Activated naive CD8-positive, alpha-beta T cell treated with anti-CD3 and anti-CD28 coated beads for 36 hours (primary cell): ENCODE measurements around the gene KLHL17. TPM values are rescaled to one million over a fixed set of nuclear protein-coding genes. Genes with fewer than 3 reads are reported as not detected.
"Not testable (repeated sequence)": the region's sequence is repeated elsewhere in the genome, so short reads cannot be mapped to it uniquely, and the experiment has no call there.

Experiments
- DNase-seq: peaks from one replicate; pipeline ENCODE4 v3.0.0; 2021
- H3K27ac Mint-ChIP-seq: one replicate; pipeline ENCODE4 v1.8.0; 2022; ENCODE audit warnings: mild to moderate bottlenecking, moderate library complexity, mixed read lengths
- H3K27me3 Mint-ChIP-seq: one replicate; pipeline ENCODE4 v1.8.0; 2022; ENCODE audit warnings: mild to moderate bottlenecking, mixed read lengths
- H3K36me3 Mint-ChIP-seq: one replicate; pipeline ENCODE4 v1.8.0; 2021; ENCODE audit warnings: mild to moderate bottlenecking, mixed read lengths
- H3K4me1 Mint-ChIP-seq: one replicate; pipeline ENCODE4 v1.8.0; 2021; ENCODE audit warnings: mixed read lengths
- H3K4me3 Mint-ChIP-seq: one replicate; pipeline ENCODE4 v1.8.0; 2022; ENCODE audit warnings: mild to moderate bottlenecking, moderate library complexity, mixed read lengths
- H3K9me3 Mint-ChIP-seq: one replicate; pipeline ENCODE4 v1.8.0; 2022; ENCODE audit warnings: mixed read lengths
- total RNA-seq, 2 experiments: library from RNA; stranded (reverse); gene quantifications; one replicate each; pipeline ENCODE4 v1.2.3, GENCODE V29; 2021

KLHL17 gene
- total RNA-seq, 2 experiments from 2014 or later: 19.5 to 22.5 TPM

DNA sequence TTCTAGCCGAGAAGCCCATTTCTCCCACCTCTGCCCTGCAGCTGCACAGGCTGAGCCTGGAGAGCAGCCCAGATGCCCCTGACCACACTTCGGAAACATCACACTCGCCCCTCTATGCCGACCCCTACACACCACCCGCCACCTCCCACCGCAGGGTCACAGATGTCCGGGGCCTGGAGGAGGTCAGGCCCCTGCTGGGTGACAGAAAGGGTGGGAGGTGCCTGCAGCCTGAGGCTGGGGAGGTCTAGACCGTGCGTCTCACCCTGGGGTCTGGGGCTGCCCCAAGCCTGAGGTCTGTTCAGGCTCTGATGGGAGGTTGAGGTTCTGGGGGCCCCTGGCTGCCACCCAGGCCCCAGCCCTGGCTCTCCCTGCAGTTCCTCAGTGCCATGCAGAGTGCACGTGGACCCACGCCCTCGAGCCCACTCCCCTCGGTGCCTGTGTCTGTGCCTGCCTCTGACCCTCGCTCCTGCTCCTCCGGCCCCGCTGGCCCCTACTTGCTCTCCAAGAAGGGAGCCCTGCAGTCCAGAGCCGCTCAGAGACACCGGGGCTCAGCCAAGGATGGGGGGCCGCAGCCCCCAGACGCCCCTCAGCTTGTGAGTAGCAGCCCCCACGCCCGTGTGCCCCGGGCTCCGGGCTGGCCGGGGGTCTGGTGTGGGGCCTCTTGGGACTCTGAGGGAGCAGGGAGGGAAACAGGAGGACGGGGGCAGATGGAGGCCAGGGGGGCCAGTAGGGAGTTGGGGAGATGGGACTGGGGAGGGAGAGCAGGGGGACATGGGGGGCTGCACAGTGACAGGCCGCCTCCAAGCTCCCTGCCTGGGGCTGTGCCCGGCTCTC lies 13.3 kb downstream of the KLHL17 start:
- Mint-ChIP-seq H3K36me3 (no peaks in the 10 kb centered on the region), H3K4me1 (no peaks in the 10 kb centered on the region), H3K27me3 (peaks cover 39% of the 10 kb centered on the region), H3K27ac (no peak overlapping the region), H3K9me3 (no peaks in the 10 kb centered on the region), H3K4me3 (no peak overlapping the region)
- DNase-seq: no peak

DNA sequence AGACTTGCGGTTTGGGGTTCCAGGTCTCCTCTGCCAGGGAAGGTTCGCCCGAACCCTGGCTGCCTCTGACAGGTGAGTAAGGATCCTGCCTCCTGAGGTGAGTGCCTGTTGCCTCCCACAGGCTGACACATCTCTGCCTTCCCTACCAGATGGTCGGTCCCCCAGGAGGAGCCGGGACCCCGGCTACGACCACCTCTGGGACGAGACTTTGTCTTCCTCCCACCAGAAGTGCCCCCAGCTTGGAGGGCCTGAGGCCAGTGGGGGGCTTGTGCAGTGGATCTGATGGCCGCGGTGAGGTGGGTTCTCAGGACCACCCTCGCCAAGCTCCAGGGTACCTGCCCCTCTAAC lies 13.9 kb downstream of the KLHL17 start:
- H3K36me3 Mint-ChIP-seq: no peaks in the 10 kb centered on the region
- H3K9me3 Mint-ChIP-seq: no peaks in the 10 kb centered on the region
- DNase-seq: no peak
- H3K27ac Mint-ChIP-seq: no peak overlapping the region
- no peaks in the 10 kb centered on the region for H3K4me1 Mint-ChIP-seq
- peaks cover 39% of the 10 kb centered on the region for H3K27me3 Mint-ChIP-seq
- H3K4me3 Mint-ChIP-seq: no peak overlapping the region

DNA sequence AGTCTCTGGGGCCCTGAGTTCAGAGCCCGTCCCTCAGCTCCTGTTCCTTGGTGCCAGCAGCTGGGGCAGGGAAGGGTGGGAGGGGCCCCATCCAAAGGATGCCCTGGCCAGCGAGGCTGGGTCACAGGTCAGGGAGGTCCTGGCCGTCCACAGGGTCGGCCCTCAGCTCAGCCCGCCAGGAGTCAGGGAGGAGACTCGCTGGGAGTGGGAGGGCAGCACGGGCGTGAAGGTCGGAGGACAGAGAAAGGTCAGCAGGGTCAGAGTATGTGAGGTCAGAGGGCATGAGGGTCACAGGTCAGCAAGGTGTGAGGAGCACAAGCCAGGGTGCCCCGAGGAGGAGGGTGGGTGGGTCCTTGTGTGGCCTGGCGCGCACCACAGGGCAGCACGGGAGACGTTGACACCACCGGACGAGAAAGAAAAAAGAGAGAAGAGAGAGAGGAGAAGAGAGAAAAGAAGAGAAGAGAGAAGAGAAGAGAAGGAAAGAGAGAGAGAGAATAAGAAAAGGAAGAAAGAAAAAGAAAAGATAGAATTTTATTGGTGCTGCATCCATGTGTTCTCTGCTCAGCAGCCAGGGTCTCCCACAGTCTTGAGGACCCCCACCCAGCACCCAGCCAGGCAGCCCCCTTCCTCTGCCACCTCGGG lies 14.4 kb downstream of the KLHL17 start:
- no peak overlapping the region for H3K27ac Mint-ChIP-seq
- no peak overlapping the region for H3K4me3 Mint-ChIP-seq
- H3K36me3 Mint-ChIP-seq: no peaks in the 10 kb centered on the region
- no peaks in the 10 kb centered on the region for H3K9me3 Mint-ChIP-seq
- H3K4me1 Mint-ChIP-seq: no peaks in the 10 kb centered on the region
- H3K27me3 Mint-ChIP-seq: peaks cover 36% of the 10 kb centered on the region
- no peak for DNase-seq

GRCh38 chr1:975365-975764 lies 15.0 kb downstream of the KLHL17 start:
- no peak overlapping the region for H3K4me3 Mint-ChIP-seq
- H3K9me3 Mint-ChIP-seq: no peaks in the 10 kb centered on the region
- H3K27me3 Mint-ChIP-seq: peaks cover 35% of the 10 kb centered on the region
- no peaks in the 10 kb centered on the region for H3K36me3 Mint-ChIP-seq
- DNase-seq: no peak
- no peaks in the 10 kb centered on the region for H3K4me1 Mint-ChIP-seq
- no peak overlapping the region for H3K27ac Mint-ChIP-seq

GRCh38 chr1:975896-976683 lies 15.7 kb downstream of the KLHL17 start:
- H3K27me3 Mint-ChIP-seq: peaks cover 35% of the 10 kb centered on the region
- H3K9me3 Mint-ChIP-seq: no peaks in the 10 kb centered on the region
- no peaks in the 10 kb centered on the region for H3K36me3 Mint-ChIP-seq
- no peak overlapping the region for H3K27ac Mint-ChIP-seq
- no peaks in the 10 kb centered on the region for H3K4me1 Mint-ChIP-seq
- DNase-seq: peak; percentile 53
- no peak overlapping the region for H3K4me3 Mint-ChIP-seq

DNA sequence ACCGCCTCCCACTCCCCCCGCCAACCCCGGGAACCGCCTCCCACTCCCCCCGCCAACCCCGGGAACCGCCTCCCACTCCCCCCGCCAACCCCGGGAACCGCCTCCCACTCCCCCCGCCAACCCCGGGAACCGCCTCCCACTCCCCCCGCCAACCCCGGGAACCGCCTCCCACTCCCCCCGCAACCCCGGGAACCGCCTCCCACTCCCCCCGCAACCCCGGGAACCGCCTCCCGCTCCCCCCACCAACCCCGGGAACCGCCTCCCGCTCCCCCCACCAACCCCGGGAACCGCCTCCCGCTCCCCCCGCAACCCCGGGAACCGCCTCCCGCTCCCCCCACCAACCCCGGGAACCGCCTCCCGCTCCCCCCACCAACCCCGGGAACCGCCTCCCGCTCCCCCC lies 16.4 kb downstream of the KLHL17 start:
- not testable (repeated sequence) for H3K27ac Mint-ChIP-seq, H3K4me1 Mint-ChIP-seq, H3K36me3 Mint-ChIP-seq, H3K9me3 Mint-ChIP-seq, DNase-seq, H3K4me3 Mint-ChIP-seq
- peaks cover 31% of the 10 kb centered on the region for H3K27me3 Mint-ChIP-seq

GRCh38 chr1:978069-978834 lies 17.9 kb downstream of the KLHL17 start:
- Mint-ChIP-seq H3K9me3 (no peaks in the 10 kb centered on the region), H3K27ac (no peak overlapping the region), H3K36me3 (no peaks in the 10 kb centered on the region), H3K4me3 (no peak overlapping the region), H3K4me1 (no peaks in the 10 kb centered on the region), H3K27me3 (peaks cover 30% of the 10 kb centered on the region)
- DNase-seq: no peak

DNA sequence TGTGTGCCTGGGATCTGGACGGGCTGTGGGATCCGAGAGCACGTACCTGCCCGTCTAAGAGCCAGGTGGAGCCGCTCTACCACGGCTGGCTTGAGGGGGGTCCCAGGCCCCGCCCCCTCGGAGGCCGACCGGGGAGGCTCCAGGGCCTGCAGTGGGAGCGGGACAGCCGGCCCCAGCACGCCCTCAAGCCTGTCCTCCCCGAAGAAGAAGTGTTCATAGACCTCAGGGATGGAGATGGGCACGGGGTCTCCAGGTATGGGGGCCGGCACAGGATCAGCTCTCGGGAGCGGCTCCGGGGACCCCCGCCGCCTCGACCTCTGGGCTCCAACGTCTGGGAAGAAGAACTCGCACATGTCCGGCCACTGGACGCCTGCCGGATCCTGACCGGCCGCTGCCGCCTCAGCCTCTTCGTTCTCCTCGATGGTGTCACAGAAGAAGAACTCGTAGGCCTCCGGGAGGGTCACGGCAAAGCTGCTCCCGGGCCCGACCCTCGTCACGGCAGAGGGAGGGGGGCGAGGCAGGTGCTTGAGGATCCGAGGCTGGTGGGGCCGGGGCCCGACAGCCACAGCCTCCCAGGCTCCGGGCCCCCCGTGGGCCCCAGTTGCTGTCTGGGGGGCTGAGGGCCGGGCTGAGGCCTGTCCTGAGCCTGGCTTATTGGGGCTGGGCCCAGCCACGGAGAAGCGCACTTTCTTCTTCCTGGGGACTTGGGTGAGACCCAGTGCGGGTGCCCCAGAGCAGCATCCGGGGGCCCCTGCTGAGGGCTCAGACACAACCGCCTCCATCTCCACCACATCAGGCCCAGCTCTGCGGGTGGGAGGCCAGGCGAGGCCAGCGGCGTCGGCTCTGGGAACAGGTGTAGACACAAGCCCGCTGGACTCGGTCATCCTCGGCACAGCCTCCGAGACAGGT lies 18.7 kb downstream of the KLHL17 start:
- Mint-ChIP-seq H3K4me3 (no peak overlapping the region), H3K36me3 (no peaks in the 10 kb centered on the region), H3K9me3 (no peaks in the 10 kb centered on the region), H3K27ac (no peak overlapping the region), H3K27me3 (peaks cover 27% of the 10 kb centered on the region), H3K4me1 (no peaks in the 10 kb centered on the region)
- no peak for DNase-seq

GRCh38 chr1:979744-980072 lies 19.3 kb downstream of the KLHL17 start:
- Mint-ChIP-seq H3K4me1 (no peaks in the 10 kb centered on the region), H3K27me3 (peaks cover 23% of the 10 kb centered on the region), H3K4me3 (no peak overlapping the region), H3K27ac (no peak overlapping the region), H3K9me3 (no peaks in the 10 kb centered on the region), H3K36me3 (no peaks in the 10 kb centered on the region)
- DNase-seq: no peak

GRCh38 chr1:980137-980571 lies 19.8 kb downstream of the KLHL17 start:
- no peaks in the 10 kb centered on the region for H3K4me1 Mint-ChIP-seq
- no peak for DNase-seq
- H3K9me3 Mint-ChIP-seq: no peaks in the 10 kb centered on the region
- no peaks in the 10 kb centered on the region for H3K36me3 Mint-ChIP-seq
- H3K27me3 Mint-ChIP-seq: peaks cover 23% of the 10 kb centered on the region
- no peak overlapping the region for H3K4me3 Mint-ChIP-seq
- no peak overlapping the region for H3K27ac Mint-ChIP-seq

- Mint-ChIP-seq H3K4me3 (no peak overlapping the region), H3K9me3 (no peaks in the 10 kb centered on the region), H3K4me1 (no peaks in the 10 kb centered on the region), H3K27ac (no peak overlapping the region), H3K27me3 (peaks cover 24% of the 10 kb centered on the region), H3K36me3 (no peaks in the 10 kb centered on the region)
- no peak for DNase-seq
Observed at GRCh38 chr1:980602-981395, 20.4 kb downstream of the KLHL17 start.

- Mint-ChIP-seq H3K27me3 (peaks cover 27% of the 10 kb centered on the region), H3K9me3 (no peaks in the 10 kb centered on the region), H3K4me1 (no peaks in the 10 kb centered on the region), H3K36me3 (no peaks in the 10 kb centered on the region), H3K4me3 (no peak overlapping the region), H3K27ac (no peak overlapping the region)
- no peak for DNase-seq
Observed at GRCh38 chr1:981491-981954, 21.1 kb downstream of the KLHL17 start.

DNA sequence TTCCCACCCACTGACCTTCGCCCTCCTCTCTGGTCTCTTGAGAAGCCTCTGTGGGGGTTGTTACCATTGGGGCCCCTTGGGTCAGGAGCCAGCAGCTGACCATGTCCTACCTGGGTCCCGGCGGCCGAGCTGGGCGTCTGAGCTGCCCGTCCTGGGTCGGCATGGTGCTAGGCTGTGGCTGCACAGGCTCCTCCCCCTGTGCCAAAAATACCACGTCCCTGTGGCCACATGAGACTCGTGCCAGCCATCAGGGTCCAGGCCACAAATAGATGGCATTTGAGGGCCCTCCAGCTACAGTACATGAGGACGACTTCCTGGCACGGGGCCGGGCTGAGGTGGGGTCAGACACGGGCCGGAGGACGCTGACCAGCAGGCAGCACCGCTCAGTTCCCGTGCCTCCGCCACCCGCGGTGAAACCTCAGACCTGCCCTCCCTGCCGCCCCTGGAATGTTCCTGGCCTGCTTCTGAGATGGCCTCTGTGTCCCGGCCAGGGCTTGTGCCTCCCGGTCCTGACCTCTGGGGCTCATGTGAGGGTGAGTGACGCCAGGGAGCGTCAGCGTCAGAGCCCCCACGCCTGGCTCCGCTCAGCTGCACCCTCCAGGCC lies 21.7 kb downstream of the KLHL17 start, which contains the start of gene PERM1:
Gene PERM1, minus strand, starts transcription at position 139 of the 604 bp plus-strand sequence. CDS start 1,064 bp downstream, outside the sequence.
- Mint-ChIP-seq H3K4me1 (no peaks in the 10 kb centered on the region), H3K9me3 (no peaks in the 10 kb centered on the region), H3K27me3 (peaks cover 27% of the 10 kb centered on the region), H3K4me3 (no peak within 1 kb of the TSS), H3K36me3 (no peaks in the 10 kb centered on the region), H3K27ac (no peak within 1 kb of the TSS)
- DNase-seq: no peak
